ENCODE data around the gene TRA2B.

- TF ChIP-seq, protein P1, sequence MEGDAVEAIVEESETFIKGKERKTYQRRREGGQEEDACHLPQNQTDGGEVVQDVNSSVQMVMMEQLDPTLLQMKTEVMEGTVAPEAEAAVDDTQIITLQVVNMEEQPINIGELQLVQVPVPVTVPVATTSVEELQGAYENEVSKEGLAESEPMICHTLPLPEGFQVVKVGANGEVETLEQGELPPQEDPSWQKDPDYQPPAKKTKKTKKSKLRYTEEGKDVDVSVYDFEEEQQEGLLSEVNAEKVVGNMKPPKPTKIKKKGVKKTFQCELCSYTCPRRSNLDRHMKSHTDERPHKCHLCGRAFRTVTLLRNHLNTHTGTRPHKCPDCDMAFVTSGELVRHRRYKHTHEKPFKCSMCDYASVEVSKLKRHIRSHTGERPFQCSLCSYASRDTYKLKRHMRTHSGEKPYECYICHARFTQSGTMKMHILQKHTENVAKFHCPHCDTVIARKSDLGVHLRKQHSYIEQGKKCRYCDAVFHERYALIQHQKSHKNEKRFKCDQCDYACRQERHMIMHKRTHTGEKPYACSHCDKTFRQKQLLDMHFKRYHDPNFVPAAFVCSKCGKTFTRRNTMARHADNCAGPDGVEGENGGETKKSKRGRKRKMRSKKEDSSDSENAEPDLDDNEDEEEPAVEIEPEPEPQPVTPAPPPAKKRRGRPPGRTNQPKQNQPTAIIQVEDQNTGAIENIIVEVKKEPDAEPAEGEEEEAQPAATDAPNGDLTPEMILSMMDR (IDR thresholded peaks at IDR 0.05) = no peak
- TF ChIP-seq, protein P2, sequence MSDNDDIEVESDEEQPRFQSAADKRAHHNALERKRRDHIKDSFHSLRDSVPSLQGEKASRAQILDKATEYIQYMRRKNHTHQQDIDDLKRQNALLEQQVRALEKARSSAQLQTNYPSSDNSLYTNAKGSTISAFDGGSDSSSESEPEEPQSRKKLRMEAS (CRISPR knock-in tag; IDR thresholded peaks at IDR 0.05) = no peak
- no peak for TF ChIP-seq CREB1 (CRISPR knock-in tag; IDR thresholded peaks at IDR 0.05)
- TF ChIP-seq ZNF138 (CRISPR knock-in tag; conservative IDR thresholded peaks at IDR 0.05) = no peak
- TF ChIP-seq, protein P3, sequence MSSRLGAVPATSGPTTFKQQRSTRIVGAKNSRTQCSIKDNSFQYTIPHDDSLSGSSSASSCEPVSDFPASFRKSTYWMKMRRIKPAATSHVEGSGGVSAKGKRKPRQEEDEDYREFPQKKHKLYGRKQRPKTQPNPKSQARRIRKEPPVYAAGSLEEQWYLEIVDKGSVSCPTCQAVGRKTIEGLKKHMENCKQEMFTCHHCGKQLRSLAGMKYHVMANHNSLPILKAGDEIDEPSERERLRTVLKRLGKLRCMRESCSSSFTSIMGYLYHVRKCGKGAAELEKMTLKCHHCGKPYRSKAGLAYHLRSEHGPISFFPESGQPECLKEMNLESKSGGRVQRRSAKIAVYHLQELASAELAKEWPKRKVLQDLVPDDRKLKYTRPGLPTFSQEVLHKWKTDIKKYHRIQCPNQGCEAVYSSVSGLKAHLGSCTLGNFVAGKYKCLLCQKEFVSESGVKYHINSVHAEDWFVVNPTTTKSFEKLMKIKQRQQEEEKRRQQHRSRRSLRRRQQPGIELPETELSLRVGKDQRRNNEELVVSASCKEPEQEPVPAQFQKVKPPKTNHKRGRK (CRISPR knock-in tag; IDR thresholded peaks at IDR 0.05; ENCODE audit: borderline replicate concordance) = no peak
- TF ChIP-seq, protein P4, sequence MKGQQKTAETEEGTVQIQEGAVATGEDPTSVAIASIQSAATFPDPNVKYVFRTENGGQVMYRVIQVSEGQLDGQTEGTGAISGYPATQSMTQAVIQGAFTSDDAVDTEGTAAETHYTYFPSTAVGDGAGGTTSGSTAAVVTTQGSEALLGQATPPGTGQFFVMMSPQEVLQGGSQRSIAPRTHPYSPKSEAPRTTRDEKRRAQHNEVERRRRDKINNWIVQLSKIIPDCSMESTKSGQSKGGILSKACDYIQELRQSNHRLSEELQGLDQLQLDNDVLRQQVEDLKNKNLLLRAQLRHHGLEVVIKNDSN (CRISPR knock-in tag; IDR thresholded peaks at IDR 0.05) = no peak
- no peak for TF ChIP-seq ATF3 (CRISPR knock-in tag; conservative IDR thresholded peaks at IDR 0.05)
- no peak for TF ChIP-seq USF2 (CRISPR knock-in tag; IDR thresholded peaks at IDR 0.05)
- TF ChIP-seq CREM (CRISPR knock-in tag; IDR thresholded peaks at IDR 0.05) = no peak
- no peak for TF ChIP-seq ZNF317 (CRISPR knock-in tag; IDR thresholded peaks at IDR 0.05; ENCODE audit: borderline replicate concordance, low read depth)
- no peak for TF ChIP-seq NR2C2 (CRISPR knock-in tag; IDR thresholded peaks at IDR 0.05)
- TF ChIP-seq, protein P5, sequence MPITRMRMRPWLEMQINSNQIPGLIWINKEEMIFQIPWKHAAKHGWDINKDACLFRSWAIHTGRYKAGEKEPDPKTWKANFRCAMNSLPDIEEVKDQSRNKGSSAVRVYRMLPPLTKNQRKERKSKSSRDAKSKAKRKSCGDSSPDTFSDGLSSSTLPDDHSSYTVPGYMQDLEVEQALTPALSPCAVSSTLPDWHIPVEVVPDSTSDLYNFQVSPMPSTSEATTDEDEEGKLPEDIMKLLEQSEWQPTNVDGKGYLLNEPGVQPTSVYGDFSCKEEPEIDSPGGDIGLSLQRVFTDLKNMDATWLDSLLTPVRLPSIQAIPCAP (CRISPR knock-in tag; IDR thresholded peaks at IDR 0.05) = no peak
- TF ChIP-seq ETV6 (CRISPR knock-in tag; IDR thresholded peaks at IDR 0.05) = no peak
- TF ChIP-seq ATF1 (CRISPR knock-in tag; IDR thresholded peaks at IDR 0.05) = no peak
These were observed 41.2 kb downstream of the TRA2B start for GRCh38 chr3:185896636-185897035.
